K562 (cell line): ENCODE measurements around the gene GABRB3.

Experiments used
- FOXP4 ChIP-seq: sonication (generic); formaldehyde crosslinking; IDR thresholded peaks from 2 replicates; pipeline ENCODE4 v1.8.0; 2022; ENCODE audit warnings: mild to moderate bottlenecking, missing genetic modification reagents, borderline replicate concordance
- IRF2 ChIP-seq: sonication (generic); formaldehyde crosslinking; IDR thresholded peaks from 2 replicates; pipeline ENCODE4 v1.8.1; 2022; ENCODE audit warnings: mild to moderate bottlenecking, missing genetic modification reagents

DNA sequence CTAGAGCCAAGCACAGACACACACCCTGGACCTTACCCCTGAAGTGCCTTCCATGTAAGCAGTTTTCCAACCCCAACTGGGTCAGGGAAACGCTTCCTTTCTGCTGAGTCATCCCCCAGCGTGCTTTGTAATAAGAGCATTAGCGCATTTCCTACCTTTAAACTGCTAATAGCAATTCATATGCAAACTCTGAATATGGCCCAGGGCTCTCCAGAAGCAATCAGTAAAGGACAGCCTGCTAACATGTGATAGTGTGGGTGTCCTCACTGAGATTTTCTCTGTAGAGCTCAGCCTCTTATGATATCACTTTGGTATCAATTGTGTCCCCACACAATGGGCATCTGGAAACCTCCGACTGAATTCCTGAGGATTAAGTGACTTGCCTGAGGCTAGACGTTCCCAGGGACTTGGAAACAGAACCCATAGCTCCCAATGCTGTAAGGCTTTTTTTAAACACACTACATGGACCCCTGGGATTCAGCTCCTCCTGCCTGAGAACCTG, 5.6 kb downstream of the GABRB3 start:
- no peak for TF ChIP-seq IRF2 (CRISPR knock-in tag)
- TF ChIP-seq FOXP4 (CRISPR knock-in tag), result no peak
